GM19452 (cell line): ENCODE results near the gene ACCSL.

Source experiments
- ATAC-seq: cut with Tn5 transposase; IDR thresholded peaks from one replicate; pipeline ENCODE4 v1.9.1; 2021; ENCODE audit not compliant: unreplicated experiment

The ACCSL gene

DNA sequence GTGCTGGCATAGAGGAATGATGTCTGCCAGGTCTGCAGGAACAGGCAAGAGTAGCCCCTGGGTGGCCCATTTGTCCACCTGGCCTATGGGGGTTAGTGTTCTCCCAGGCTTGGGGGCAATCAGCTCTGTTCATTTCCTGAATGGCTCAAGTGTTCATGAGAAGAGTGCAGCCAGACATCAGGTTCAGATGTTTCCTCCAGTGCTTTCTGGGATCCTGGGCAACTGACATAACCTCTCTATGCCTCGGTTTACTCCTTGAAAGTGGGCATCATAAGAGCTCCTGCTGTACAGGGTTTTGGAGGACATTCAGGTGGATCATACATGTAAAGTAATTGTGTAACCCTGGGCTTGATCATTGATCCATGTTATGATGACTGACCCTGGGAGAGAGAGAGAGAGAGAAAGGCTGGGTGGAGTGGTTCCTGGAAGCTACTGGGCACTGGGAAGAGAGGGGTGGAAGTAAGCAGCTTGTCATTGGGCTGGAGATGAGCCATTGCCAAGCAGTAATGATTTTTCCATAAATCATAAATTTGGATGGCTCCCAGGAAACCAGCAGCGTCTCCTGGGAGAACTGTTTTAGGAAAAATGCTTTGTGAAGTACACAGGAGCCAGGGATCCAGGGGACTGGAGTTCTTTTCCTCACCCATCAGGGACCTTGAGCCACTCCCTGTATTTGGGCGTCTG lies 30.2 kb upstream of the ACCSL start:
- ATAC-seq: no peak

- ATAC-seq: no peak
Observed at GRCh38 chr11:44018127-44018521, 29.7 kb upstream of the ACCSL start.

GRCh38 chr11:44018829-44019228 lies 29.0 kb upstream of the ACCSL start:
- no peak for ATAC-seq

DNA sequence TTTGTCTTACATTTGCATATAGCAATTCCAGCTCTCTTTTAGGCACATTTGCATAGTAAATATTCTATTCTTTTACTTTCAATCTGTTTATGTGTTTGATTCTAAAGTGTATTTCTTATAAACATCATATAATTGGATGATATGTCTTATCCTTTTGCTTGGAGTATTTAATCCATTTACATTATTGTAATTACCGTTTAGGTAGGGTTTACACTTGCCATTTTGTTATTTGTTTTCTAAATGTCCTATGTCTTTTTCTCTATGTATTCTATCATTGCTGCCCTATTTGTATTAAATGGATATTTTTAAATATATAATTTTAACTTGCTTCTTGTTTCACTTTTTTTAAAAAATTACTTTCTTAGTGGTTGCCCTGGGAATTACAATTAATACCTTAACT lies 22.8 kb upstream of the ACCSL start:
- ATAC-seq: no peak

GRCh38 chr11:44025727-44026126 lies 22.1 kb upstream of the ACCSL start:
- ATAC-seq: no peak

DNA sequence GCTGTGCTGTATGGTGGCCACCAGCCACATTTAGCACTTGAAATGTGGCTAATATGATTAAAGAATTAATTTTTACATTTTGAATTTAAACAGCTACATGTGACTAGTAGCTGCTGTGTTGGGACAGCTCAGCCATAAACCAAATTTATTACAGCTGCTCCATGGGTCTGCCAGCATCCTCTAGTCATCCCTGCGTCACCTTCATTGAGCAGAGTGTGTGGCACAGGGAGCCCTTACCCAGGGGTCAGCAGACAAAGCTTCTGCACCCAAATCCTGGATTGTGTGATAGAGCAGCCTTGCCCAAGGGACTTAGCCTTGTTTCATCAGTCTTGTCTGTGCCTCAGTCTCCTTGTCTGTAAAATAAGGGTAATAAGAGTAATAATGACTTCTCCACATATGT lies 19.4 kb upstream of the ACCSL start:
- no peak for ATAC-seq

GRCh38 chr11:44028816-44029506 lies 18.8 kb upstream of the ACCSL start:
- no peak for ATAC-seq

GRCh38 chr11:44029507-44029845 lies 18.3 kb upstream of the ACCSL start:
- ATAC-seq: no peak

GRCh38 chr11:44029977-44030911 lies 17.5 kb upstream of the ACCSL start:
- ATAC-seq: no peak

- ATAC-seq: no peak
Observed at GRCh38 chr11:44030996-44031395, 16.8 kb upstream of the ACCSL start.

- ATAC-seq: no peak
Observed at GRCh38 chr11:44031549-44031948, 16.2 kb upstream of the ACCSL start.

- ATAC-seq: no peak
Observed at GRCh38 chr11:44032299-44033085, 15.3 kb upstream of the ACCSL start.

GRCh38 chr11:44033411-44033850 lies 14.3 kb upstream of the ACCSL start:
- ATAC-seq: no peak

GRCh38 chr11:44033856-44034255 lies 13.9 kb upstream of the ACCSL start:
- no peak for ATAC-seq

DNA sequence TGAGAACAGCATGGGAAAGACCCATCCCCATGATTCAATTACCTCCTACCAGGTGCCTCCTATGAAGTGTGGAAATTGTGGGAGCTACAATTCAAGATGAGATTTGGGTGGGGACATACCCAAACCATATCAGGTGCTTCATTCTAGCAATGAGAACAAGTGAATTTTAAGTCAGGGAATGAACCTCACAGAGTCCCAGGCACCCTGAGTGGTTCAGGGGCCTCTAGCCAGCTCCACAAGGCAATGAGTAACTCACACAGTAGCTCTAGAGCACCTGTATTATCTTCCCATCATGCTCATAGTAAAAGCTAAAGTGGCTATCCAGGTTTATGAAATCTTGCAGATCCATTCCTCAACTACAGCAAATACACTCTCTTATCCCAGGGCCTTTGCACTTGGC lies 13.1 kb upstream of the ACCSL start:
- ATAC-seq: no peak

DNA sequence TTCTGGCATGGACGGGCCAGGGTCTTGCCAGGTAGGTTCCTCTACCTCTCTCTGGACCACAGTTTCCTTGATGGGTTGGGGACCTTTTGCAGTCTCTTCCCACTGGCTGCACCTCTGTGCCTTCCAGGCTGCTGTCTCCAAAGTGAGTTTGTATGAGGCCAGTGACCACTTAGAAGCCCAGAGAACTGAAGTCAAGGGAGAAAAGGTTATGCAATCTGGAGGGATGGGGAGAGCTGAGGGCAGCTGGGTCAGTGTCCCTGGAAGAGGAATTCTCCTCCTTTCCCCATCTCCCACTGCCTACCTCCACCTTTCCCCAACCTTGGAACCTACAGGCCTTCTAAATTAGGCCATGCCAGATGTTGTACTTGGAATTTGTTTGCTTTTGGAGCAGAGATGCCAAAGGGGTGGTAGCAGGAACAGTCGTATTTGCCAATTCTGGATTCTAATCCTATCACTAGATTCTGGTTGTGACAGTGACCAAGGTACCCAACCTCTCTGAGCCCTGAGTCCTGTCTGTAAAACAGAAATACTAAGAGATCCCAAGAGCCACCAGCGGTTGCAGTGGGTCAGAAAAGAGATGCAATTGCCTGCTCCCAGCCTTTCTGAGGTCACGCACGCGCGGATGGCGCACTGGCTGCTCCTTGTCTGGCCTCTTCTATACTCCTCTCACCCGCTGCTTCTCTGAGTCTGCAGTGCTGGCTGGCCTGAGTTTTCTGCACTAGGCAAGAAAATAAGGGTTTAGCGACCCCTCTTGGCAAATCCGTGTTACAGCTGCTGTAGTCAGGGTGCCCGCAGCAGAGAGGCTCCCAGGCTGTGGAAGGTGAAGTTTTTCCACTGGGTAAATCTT lies 10.7 kb upstream of the ACCSL start:
- peak; percentile 72 for ATAC-seq

- no peak for ATAC-seq
Observed at GRCh38 chr11:44037658-44037998, 10.2 kb upstream of the ACCSL start.

DNA sequence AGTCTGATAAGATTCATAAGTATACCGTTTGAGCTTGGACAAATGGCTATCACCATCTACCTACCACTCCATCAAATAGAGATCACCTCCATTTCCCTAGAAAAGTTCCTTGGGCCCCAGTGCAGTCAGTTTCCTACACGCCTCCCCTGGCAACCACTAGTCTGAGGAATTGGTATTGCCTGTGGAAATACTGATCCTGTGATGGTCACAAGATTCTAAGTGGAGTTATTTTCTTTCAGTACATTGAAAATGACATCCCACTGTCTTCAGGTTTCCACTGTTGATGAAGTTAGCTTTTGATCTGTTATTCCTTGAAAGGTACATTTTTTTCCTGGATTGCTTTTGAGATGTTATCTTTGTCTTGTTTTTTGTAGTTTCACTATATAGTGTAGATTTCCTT lies 4.6 kb upstream of the ACCSL start:
- ATAC-seq: no peak

DNA sequence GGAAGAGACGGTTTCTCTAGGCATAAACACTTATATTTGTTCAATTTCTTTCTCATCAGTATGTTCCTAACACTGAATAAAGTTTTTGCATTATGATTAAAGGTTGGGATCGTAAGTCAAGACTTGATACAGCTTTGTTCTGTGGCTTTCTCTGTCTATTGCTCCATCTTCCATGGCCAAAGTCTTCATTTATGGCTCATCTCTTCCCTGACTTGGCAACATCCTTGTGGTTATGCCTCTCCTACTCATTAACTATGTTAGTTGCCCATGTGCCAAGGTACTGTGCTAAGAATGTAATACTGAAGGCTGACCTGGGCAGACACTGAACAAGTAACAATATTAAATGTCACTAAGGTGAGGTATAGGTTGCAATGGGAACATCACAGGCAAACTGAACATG lies 1.6 kb upstream of the ACCSL start:
- no peak for ATAC-seq

GRCh38 chr11:44047298-44047697 lies 483 bp upstream of the ACCSL start:
- no peak for ATAC-seq
